ENCODE measurements around the gene HOXB5.

Gene HOXB5

DNA sequence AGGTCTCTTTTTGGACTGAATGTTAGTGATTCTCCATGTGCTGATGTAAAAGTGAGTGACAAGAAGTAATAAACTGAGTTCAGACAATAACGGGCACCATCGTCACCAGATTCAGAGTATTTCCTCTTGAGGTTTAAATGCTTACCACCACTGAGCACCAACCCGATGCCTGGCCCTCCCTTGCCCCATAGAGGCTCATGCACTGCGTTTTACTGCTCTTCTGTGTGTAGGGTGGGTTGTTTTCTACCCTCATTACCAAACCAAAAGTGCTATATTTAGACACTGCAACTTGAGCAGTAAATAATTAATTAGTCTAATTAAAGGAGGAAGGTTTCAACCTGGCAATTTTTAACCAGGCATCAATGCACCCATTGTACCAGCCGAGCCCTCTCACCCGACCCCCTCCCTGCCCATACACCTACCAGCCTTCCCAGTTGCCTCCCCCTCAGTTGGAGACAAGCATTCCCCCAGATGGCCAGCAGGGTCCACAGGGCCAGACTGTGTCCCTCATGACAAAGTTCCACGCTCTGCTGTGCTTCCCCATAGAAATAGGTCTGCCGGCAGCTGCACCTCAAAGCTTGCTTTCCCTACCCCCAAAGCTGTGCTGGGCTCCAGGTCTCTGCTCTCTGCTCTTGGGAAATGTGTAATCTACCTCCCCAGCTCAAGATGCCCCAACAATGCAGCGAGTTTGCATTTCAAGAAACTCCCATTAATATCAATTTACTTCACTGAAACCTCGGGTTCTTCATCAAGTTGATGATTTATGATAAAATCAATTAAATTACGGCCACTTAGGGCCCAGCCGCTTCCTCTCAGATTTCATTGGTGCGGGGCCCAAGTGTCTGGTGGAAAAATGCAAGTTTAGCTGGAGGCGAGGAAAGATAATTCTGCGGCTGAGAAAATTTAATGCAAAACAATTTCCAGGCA, 31.4 kb downstream of the HOXB5 start:
- no peak for TF ChIP-seq BACH2 (CRISPR knock-in tag; IDR thresholded peaks at IDR 0.05; ENCODE audit: borderline replicate concordance)
- no peak for TF ChIP-seq GLIS3 (CRISPR knock-in tag; IDR thresholded peaks at IDR 0.05)
- TF ChIP-seq TOX (CRISPR knock-in tag; IDR thresholded peaks at IDR 0.05; ENCODE audit: borderline replicate concordance), result no peak
- TF ChIP-seq OSR1 (CRISPR knock-in tag; IDR thresholded peaks at IDR 0.05), result no peak
- TF ChIP-seq, protein P1, sequence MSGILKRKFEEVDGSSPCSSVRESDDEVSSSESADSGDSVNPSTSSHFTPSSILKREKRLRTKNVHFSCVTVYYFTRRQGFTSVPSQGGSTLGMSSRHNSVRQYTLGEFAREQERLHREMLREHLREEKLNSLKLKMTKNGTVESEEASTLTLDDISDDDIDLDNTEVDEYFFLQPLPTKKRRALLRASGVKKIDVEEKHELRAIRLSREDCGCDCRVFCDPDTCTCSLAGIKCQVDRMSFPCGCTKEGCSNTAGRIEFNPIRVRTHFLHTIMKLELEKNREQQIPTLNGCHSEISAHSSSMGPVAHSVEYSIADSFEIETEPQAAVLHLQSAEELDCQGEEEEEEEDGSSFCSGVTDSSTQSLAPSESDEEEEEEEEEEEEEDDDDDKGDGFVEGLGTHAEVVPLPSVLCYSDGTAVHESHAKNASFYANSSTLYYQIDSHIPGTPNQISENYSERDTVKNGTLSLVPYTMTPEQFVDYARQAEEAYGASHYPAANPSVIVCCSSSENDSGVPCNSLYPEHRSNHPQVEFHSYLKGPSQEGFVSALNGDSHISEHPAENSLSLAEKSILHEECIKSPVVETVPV (CRISPR knock-in tag; IDR thresholded peaks at IDR 0.05), result no peak
- TF ChIP-seq ESRRG (CRISPR knock-in tag; IDR thresholded peaks at IDR 0.05), result no peak
- TF ChIP-seq ISL1 (CRISPR knock-in tag; IDR thresholded peaks at IDR 0.05), result no peak
- TF ChIP-seq ZFP30 (CRISPR knock-in tag; IDR thresholded peaks at IDR 0.05), result no peak
- TF ChIP-seq PATZ1 (CRISPR knock-in tag; IDR thresholded peaks at IDR 0.05; ENCODE audit: borderline replicate concordance), result no peak
- TF ChIP-seq PPARA (CRISPR knock-in tag; IDR thresholded peaks at IDR 0.05; ENCODE audit: borderline replicate concordance), result no peak
- TF ChIP-seq ZNF70 (CRISPR knock-in tag; IDR thresholded peaks at IDR 0.05), result no peak
- TF ChIP-seq ZC3H10 (CRISPR knock-in tag; IDR thresholded peaks at IDR 0.05), result no peak
- TF ChIP-seq ZFP3 (CRISPR knock-in tag; IDR thresholded peaks at IDR 0.05), result no peak
- no peak for TF ChIP-seq CSDC2 (CRISPR knock-in tag; IDR thresholded peaks at IDR 0.05)
- ATAC-seq, result peak; percentile 54

DNA sequence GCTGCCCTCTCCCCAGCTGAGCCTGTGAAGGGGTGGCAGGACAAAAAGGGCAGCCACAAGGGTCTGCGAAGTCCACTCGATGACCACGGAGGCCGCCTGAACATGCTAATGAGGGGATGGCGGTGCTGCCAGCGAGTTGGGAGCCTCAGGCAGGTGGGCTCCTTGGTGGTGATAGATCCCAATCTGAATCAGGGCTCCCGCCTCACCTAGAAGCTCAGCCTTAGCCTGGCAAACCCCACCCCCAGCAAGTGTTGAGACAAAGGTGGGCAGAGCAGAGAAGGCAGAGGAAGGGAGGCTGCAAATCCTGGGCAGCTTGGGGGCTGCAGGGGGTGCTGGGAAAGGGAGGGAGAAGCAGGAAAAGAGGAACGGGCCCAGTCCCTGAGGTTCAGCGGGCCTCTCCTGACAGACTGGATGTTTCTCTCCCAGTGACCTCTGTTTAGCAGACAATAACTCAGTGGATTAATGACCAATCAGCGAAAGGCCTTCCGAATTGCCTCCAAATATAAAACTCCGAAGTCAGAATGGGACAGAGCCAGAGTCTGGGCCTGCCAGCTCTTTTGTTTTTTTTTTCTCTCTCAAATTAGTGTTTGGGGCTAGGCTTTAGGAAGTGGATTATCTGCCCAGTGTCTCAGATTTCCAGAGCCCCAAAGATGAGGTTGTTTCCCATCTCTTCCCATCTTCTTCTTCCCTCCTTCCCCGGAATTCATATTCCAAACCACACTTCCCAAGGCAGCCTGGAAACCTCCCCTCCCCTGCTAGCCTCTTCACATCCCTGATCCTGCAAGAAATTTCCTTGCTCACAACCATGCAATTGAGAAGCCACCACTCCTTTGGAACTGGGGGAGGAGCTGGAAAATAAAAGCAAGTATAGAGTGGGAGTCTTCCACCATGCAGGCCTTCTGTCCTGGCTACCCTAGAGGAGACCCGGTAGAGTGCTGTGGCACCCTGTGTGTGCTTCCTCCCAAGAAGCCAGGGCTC, 33.5 kb downstream of the HOXB5 start:
- TF ChIP-seq ZNF8 (CRISPR knock-in tag; IDR thresholded peaks at IDR 0.05) (no peak), PATZ1 (CRISPR knock-in tag; IDR thresholded peaks at IDR 0.05; ENCODE audit: borderline replicate concordance) (no peak), BACH2 (CRISPR knock-in tag; IDR thresholded peaks at IDR 0.05; ENCODE audit: borderline replicate concordance) (no peak), SNAI2 (CRISPR knock-in tag; IDR thresholded peaks at IDR 0.05) (no peak), TOX (CRISPR knock-in tag; IDR thresholded peaks at IDR 0.05; ENCODE audit: borderline replicate concordance) (no peak), ESRRG (CRISPR knock-in tag; IDR thresholded peaks at IDR 0.05) (no peak), CSDC2 (CRISPR knock-in tag; IDR thresholded peaks at IDR 0.05) (no peak), RARB (CRISPR knock-in tag; IDR thresholded peaks at IDR 0.05) (no peak), ZC3H10 (CRISPR knock-in tag; IDR thresholded peaks at IDR 0.05) (no peak), ISL1 (CRISPR knock-in tag; IDR thresholded peaks at IDR 0.05) (no peak), ZNF565 (CRISPR knock-in tag; conservative IDR thresholded peaks at IDR 0.05; ENCODE audit: low read depth) (no peak), ZNF70 (CRISPR knock-in tag; IDR thresholded peaks at IDR 0.05) (no peak), ARNTL (CRISPR knock-in tag; IDR thresholded peaks at IDR 0.05; ENCODE audit: borderline replicate concordance, low read depth) (no peak), OSR1 (CRISPR knock-in tag; IDR thresholded peaks at IDR 0.05) (no peak), ZFP30 (CRISPR knock-in tag; IDR thresholded peaks at IDR 0.05) (no peak)
- TF ChIP-seq, protein P2, sequence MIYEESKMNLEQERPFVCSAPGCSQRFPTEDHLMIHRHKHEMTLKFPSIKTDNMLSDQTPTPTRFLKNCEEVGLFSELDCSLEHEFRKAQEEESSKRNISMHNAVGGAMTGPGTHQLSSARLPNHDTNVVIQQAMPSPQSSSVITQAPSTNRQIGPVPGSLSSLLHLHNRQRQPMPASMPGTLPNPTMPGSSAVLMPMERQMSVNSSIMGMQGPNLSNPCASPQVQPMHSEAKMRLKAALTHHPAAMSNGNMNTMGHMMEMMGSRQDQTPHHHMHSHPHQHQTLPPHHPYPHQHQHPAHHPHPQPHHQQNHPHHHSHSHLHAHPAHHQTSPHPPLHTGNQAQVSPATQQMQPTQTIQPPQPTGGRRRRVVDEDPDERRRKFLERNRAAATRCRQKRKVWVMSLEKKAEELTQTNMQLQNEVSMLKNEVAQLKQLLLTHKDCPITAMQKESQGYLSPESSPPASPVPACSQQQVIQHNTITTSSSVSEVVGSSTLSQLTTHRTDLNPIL (CRISPR knock-in tag; IDR thresholded peaks at IDR 0.05; ENCODE audit: low read depth), result no peak
- TF ChIP-seq, protein P1 (CRISPR knock-in tag; IDR thresholded peaks at IDR 0.05), result no peak
- TF ChIP-seq, protein P3, sequence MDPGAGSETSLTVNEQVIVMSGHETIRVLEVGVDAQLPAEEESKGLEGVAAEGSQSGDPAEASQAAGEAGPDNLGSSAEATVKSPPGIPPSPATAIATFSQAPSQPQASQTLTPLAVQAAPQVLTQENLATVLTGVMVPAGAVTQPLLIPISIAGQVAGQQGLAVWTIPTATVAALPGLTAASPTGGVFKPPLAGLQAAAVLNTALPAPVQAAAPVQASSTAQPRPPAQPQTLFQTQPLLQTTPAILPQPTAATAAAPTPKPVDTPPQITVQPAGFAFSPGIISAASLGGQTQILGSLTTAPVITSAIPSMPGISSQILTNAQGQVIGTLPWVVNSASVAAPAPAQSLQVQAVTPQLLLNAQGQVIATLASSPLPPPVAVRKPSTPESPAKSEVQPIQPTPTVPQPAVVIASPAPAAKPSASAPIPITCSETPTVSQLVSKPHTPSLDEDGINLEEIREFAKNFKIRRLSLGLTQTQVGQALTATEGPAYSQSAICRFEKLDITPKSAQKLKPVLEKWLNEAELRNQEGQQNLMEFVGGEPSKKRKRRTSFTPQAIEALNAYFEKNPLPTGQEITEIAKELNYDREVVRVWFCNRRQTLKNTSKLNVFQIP (CRISPR knock-in tag; IDR thresholded peaks at IDR 0.05; ENCODE audit: borderline replicate concordance, low read depth), result no peak
- ATAC-seq, result no peak
